HEK293 (cell line): ENCODE results near the gene CTSD.

Experiments used
- BCL11A ChIP-seq: fragments of 450-650 bp; formaldehyde crosslinking; IDR thresholded peaks from 2 replicates; pipeline ENCODE4 v1.5.1; 2016; ENCODE audit warnings: low read depth, missing biosample characterization, missing genetic modification characterization
- CTCF ChIP-seq: fragments of 450-650 bp; formaldehyde crosslinking; IDR thresholded peaks from 2 replicates; pipeline ENCODE4 v1.5.1; 2016; ENCODE audit warnings: missing biosample characterization, missing genetic modification characterization
- SETDB1 ChIP-seq: IDR thresholded peaks from one replicate; pipeline ENCODE4 v1.6.1; 2017; ENCODE audit warnings: mild to moderate bottlenecking, low read length, moderate library complexity, mixed read lengths; ENCODE audit not compliant: insufficient read length
- TRIM28 ChIP-seq: IDR thresholded peaks from 2 replicates; pipeline ENCODE4 v1.6.1; 2011; ENCODE audit warnings: low read length, control low read depth, borderline replicate concordance
- ZBTB1 ChIP-seq: fragments of 450-650 bp; formaldehyde crosslinking; IDR thresholded peaks from 2 replicates; pipeline ENCODE4 v1.5.1; 2016; ENCODE audit warnings: missing biosample characterization, missing genetic modification characterization
- ZBTB21 ChIP-seq: fragments of 450-650 bp; formaldehyde crosslinking; IDR thresholded peaks from 2 replicates; pipeline ENCODE4 v1.5.1; 2017; ENCODE audit warnings: missing biosample characterization, missing genetic modification characterization
- ZFP3 ChIP-seq: fragments of 450-650 bp; formaldehyde crosslinking; IDR thresholded peaks from 2 replicates; pipeline ENCODE4 v1.5.1; 2016; ENCODE audit warnings: low read depth, missing biosample characterization, missing genetic modification characterization
- ZNF114 ChIP-seq: fragments of 450-650 bp; formaldehyde crosslinking; IDR thresholded peaks from 2 replicates; pipeline ENCODE4 v1.5.0; 2017; ENCODE audit warnings: missing biosample characterization, missing genetic modification characterization
- ZNF202 ChIP-seq: fragments of 450-650 bp; formaldehyde crosslinking; IDR thresholded peaks from 2 replicates; pipeline ENCODE4 v1.5.1; 2016; ENCODE audit warnings: missing biosample characterization, missing genetic modification characterization, borderline replicate concordance
- ZNF324 ChIP-seq: fragments of 450-650 bp; formaldehyde crosslinking; IDR thresholded peaks from 2 replicates; pipeline ENCODE4 v1.5.1; 2016; ENCODE audit warnings: missing biosample characterization, missing genetic modification characterization
- ZNF48 ChIP-seq: fragments of 450-650 bp; formaldehyde crosslinking; IDR thresholded peaks from 2 replicates; pipeline ENCODE4 v1.5.1; 2016; ENCODE audit warnings: missing biosample characterization, missing genetic modification characterization
- ZSCAN5A ChIP-seq: fragments of 450-650 bp; formaldehyde crosslinking; IDR thresholded peaks from 2 replicates; pipeline ENCODE4 v1.5.1; 2016; ENCODE audit warnings: missing biosample characterization, missing genetic modification characterization
- TF ChIP-seq, protein P1 (sequence below): fragments of 450-650 bp; formaldehyde crosslinking; IDR thresholded peaks from 2 replicates; pipeline ENCODE4 v1.5.1; 2016; ENCODE audit warnings: missing biosample characterization, missing genetic modification characterization
- TF ChIP-seq, protein P2 (sequence below): fragments of 450-650 bp; formaldehyde crosslinking; conservative IDR thresholded peaks from 2 replicates; pipeline ENCODE4 v1.5.1; 2016; ENCODE audit warnings: low read depth, missing biosample characterization, missing genetic modification characterization

GRCh38 chr11:1779806-1780699 lies 16.3 kb upstream of the CTSD start:
- TF ChIP-seq ZNF324 (tag by site-specific recombination) (no peak), ZFP3 (tag by site-specific recombination) (no peak), ZNF202 (tag by site-specific recombination) (no peak), CTCF (tag by site-specific recombination) (no peak), ZBTB21 (tag by site-specific recombination) (no peak), BCL11A (tag by site-specific recombination) (no peak), ZBTB1 (tag by site-specific recombination) (no peak), ZNF114 (tag by site-specific recombination) (no peak), ZNF48 (tag by site-specific recombination) (no peak), SETDB1 (no peak), TRIM28 (no peak), ZSCAN5A (no peak)
- TF ChIP-seq, protein P1, sequence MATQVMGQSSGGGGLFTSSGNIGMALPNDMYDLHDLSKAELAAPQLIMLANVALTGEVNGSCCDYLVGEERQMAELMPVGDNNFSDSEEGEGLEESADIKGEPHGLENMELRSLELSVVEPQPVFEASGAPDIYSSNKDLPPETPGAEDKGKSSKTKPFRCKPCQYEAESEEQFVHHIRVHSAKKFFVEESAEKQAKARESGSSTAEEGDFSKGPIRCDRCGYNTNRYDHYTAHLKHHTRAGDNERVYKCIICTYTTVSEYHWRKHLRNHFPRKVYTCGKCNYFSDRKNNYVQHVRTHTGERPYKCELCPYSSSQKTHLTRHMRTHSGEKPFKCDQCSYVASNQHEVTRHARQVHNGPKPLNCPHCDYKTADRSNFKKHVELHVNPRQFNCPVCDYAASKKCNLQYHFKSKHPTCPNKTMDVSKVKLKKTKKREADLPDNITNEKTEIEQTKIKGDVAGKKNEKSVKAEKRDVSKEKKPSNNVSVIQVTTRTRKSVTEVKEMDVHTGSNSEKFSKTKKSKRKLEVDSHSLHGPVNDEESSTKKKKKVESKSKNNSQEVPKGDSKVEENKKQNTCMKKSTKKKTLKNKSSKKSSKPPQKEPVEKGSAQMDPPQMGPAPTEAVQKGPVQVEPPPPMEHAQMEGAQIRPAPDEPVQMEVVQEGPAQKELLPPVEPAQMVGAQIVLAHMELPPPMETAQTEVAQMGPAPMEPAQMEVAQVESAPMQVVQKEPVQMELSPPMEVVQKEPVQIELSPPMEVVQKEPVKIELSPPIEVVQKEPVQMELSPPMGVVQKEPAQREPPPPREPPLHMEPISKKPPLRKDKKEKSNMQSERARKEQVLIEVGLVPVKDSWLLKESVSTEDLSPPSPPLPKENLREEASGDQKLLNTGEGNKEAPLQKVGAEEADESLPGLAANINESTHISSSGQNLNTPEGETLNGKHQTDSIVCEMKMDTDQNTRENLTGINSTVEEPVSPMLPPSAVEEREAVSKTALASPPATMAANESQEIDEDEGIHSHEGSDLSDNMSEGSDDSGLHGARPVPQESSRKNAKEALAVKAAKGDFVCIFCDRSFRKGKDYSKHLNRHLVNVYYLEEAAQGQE (tag by site-specific recombination), result no peak
- TF ChIP-seq, protein P2, sequence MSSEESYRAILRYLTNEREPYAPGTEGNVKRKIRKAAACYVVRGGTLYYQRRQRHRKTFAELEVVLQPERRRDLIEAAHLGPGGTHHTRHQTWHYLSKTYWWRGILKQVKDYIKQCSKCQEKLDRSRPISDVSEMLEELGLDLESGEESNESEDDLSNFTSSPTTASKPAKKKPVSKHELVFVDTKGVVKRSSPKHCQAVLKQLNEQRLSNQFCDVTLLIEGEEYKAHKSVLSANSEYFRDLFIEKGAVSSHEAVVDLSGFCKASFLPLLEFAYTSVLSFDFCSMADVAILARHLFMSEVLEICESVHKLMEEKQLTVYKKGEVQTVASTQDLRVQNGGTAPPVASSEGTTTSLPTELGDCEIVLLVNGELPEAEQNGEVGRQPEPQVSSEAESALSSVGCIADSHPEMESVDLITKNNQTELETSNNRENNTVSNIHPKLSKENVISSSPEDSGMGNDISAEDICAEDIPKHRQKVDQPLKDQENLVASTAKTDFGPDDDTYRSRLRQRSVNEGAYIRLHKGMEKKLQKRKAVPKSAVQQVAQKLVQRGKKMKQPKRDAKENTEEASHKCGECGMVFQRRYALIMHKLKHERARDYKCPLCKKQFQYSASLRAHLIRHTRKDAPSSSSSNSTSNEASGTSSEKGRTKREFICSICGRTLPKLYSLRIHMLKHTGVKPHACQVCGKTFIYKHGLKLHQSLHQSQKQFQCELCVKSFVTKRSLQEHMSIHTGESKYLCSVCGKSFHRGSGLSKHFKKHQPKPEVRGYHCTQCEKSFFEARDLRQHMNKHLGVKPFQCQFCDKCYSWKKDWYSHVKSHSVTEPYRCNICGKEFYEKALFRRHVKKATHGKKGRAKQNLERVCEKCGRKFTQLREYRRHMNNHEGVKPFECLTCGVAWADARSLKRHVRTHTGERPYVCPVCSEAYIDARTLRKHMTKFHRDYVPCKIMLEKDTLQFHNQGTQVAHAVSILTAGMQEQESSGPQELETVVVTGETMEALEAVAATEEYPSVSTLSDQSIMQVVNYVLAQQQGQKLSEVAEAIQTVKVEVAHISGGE, result no peak
